ENCODE results near the gene RBM15. TPM values are rescaled to one million over a fixed set of nuclear protein-coding genes. Genes with fewer than 3 reads are reported as not detected.

Gene RBM15, protein sequence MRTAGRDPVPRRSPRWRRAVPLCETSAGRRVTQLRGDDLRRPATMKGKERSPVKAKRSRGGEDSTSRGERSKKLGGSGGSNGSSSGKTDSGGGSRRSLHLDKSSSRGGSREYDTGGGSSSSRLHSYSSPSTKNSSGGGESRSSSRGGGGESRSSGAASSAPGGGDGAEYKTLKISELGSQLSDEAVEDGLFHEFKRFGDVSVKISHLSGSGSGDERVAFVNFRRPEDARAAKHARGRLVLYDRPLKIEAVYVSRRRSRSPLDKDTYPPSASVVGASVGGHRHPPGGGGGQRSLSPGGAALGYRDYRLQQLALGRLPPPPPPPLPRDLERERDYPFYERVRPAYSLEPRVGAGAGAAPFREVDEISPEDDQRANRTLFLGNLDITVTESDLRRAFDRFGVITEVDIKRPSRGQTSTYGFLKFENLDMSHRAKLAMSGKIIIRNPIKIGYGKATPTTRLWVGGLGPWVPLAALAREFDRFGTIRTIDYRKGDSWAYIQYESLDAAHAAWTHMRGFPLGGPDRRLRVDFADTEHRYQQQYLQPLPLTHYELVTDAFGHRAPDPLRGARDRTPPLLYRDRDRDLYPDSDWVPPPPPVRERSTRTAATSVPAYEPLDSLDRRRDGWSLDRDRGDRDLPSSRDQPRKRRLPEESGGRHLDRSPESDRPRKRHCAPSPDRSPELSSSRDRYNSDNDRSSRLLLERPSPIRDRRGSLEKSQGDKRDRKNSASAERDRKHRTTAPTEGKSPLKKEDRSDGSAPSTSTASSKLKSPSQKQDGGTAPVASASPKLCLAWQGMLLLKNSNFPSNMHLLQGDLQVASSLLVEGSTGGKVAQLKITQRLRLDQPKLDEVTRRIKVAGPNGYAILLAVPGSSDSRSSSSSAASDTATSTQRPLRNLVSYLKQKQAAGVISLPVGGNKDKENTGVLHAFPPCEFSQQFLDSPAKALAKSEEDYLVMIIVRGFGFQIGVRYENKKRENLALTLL
- total RNA-seq = 23.4 TPM

DNA sequence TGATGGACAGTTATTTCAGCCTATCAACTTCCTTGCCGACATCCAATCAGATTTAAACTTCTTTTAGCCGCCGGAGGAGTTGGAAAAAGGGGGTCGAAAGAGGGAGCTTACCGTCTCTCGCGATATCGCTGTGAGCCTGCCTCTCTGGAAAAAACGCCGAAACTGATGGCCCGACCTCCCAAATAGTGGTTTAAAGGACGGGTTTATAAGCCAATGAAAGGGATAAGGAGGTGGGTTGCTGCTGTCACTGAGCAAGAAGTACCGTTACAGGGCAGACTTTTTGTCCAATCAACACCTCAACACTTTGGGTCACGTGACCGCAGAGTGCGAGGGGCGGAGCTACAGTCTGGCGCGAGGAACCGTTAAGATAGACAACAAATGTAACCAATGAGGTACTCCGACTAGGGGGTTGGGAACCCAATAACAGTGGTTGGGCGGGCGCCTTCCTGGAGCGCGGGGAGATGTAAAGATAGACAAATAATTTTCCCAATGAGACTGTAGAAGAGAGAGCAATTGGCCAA lies at the start of gene RBM15:
Gene RBM15 (plus strand): TSS at position 492 of the 521 bp plus-strand sequence. CDS start 29 bp downstream, at position 521.
- intact Hi-C loops (cut with DNase I) = loop anchor here (5.0 kb wide), 1 partner anchor 53 kb away; the partner anchor contains the start of gene SLC16A4
- peak; percentile 98 for DNase-seq (ENCODE audit: low spot score)
- ATAC-seq = peak; percentile 94

DNA sequence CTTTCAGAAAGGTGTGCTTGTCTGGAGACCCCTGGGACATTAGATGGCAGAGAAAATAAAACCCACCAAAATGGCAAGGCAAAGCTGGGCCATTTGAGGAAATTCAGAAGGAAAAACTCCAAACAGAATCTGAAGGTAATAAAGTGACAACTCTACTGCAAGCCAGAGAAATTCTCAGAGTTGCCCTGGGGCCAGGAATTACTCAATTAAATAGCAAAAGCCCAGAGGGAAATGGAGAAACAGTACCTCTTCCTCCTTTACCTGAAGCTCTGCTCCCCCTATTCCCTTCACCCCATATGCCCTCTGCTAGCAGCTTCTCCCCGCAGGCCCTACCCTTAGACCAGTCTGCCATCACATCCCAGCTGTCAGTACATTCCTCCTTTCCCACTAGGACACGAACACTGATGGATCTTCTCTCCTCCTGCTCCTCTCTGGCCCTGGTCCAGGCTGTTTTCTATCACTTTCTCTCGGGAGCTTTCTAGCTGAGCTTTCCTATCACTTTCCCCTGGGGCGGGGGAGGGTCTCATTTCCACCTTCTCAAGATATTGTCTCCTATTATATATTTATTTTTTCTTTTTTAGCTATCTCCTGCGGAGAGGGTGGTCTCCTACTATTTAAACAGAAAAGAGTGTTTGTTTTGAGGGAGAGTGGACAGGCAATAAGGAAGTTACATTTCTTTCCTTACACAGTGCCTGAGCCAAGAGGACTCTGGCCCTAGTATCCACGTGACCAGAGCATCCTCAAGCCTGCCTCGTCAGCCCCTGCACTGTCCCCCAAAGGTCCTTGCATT lies 47.7 kb upstream of the RBM15 start:
- intact Hi-C loops (cut with DNase I) = no loop called here
- DNase-seq (ENCODE audit: low spot score) = no peak
- no peak for ATAC-seq

DNA sequence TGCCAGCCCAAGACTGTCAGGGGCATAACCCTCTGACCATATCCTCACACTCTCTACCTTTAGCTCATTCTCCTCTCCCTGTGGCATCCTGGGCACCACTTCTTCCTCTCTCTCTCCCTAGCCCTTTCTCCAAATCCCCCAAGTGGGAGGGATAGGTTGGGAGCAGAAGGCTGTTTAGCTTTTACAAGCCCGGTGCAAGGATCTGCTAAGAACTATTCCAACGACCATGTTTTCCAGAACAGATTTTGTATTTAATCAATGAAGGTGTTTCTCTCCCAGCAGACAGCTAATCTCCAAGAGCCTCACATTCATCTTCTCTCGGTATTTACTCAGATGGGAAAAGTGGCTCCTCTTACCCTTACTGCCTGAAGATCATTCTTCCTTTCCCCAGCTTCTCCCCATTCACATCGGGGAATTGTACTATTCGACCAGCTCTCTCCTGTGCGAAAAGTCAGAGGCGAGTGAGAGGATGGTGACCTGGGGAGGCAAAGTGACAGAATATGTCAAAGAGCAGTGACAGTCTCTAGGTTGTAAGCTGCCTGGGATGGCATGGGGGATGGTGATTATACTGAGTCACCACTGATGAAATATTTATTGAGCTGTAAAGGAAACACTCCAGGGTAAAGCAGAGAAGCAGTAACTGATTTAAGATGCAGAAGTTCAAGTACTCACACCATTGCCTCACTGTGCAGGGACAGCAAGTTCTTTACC lies 47.0 kb upstream of the RBM15 start:
- intact Hi-C loops (cut with DNase I) = no loop called here
- ATAC-seq (no peak), DNase-seq (ENCODE audit: low spot score) (no peak)

- ATAC-seq (no peak), DNase-seq (ENCODE audit: low spot score) (no peak)
- intact Hi-C loops (cut with DNase I) = no loop called here
These were observed 45.5 kb upstream of the RBM15 start for GRCh38 chr1:110293601-110294104.

- ATAC-seq (no peak), DNase-seq (ENCODE audit: low spot score) (no peak)
- intact Hi-C loops (cut with DNase I) = no loop called here
These were observed 44.9 kb upstream of the RBM15 start for GRCh38 chr1:110294308-110294707.

DNA sequence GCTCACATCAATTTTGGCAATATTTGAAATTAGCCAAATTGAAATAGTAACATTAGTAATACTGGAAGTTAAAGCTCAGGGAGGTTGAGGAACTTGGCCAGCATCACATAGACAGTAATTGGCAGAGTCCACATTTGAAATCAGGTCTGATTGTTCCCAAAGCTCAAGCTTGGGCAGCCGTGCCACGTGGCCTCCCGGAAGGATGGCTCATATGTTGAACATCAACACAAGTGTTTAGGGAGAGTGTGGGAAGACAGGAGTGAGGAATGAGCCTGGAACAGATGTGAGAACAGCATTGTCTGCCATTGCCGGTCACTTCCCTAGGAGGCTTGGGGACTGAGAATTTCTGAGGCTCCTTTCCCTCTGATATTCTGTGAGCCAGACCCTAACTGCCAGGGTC lies 40.2 kb upstream of the RBM15 start:
- DNase-seq (ENCODE audit: low spot score) = no peak
- no peak for ATAC-seq
- intact Hi-C loops (cut with DNase I) = no loop called here

- ATAC-seq (no peak), DNase-seq (ENCODE audit: low spot score) (no peak)
- intact Hi-C loops (cut with DNase I) = no loop called here
These were observed 38.6 kb upstream of the RBM15 start for GRCh38 chr1:110300412-110301085.

DNA sequence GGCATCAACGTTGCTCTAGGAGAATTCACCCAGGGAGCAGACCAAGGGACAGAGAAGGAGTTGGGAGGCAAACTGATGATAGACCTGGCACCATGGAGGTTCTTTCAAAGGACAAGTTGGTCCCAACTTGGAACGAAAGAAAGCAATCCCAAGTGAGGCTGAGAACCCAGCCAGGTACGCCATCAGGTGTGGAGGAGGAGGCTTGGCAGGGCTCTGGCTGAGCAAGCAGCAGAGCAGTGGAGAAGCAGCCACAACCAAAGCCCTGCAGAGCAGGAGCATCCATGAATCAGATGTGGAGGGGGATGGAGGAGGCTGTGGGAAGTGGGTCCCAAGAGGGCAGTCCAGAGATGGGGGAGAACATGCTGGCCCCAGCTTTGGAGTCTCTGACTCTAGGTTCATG lies 36.3 kb upstream of the RBM15 start:
- DNase-seq (ENCODE audit: low spot score) = no peak
- ATAC-seq = no peak
- intact Hi-C loops (cut with DNase I) = no loop called here

DNA sequence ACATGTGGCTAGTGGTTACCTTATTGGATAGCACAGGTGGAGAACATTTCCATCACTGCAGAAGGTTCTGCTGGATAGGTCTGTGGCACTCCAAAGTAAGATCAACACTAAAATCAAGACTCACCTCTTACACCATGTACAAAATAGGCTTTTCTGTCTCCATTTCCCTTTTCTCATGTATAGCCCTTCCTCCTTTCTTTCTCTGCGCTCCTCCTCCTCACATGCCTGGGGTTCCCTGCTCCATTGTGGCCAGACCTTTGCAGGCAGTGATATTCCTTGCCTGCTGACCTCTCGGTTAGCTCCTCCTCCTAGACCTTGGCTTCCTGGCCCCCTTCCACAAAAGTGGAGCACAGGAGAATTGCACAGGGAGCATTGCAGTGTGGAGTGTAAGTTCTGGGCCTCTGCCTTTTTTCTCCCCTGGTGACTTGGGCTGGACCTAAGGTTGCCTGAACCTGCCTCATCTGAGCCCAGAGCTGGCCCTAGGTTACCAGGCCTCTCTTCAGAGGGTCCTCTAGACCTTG lies 33.2 kb upstream of the RBM15 start:
- intact Hi-C loops (cut with DNase I) = no loop called here
- ATAC-seq (no peak), DNase-seq (ENCODE audit: low spot score) (no peak)

DNA sequence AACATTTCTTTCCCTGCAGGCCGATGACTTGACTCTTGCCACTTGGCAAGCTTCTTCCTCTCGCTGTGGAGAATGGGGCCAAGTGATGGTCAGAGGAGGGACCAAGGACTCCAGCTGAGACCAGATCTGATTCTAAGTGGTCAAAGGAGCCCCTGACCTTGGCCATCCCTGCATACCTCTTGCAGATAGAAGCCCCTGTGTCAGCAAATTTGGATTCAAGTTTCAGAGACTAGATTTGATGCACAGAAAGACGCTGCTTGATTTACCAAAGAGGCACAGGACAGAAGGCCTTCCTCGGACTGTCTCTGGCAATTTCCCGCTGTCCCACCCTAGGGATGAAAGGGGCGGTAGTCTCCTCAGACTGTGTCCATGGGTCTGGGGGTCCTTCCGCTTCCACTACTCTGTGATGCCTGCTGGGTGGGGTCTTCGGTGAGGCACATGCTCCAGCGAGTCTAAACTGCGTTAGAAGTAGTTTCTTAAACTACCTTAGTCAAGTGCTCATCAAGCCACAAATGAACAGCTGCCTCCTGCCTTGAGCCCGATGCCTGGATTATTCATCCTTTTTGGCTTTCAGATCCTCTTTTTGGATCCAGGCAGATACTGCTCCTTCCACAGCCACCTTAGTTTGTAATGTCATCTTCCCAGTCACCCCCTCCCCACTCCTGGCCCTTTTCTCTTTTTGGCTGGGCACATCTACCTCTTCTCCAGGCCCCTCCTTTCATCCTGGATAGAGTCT lies 31.8 kb upstream of the RBM15 start:
- DNase-seq (ENCODE audit: low spot score) = no peak
- no peak for ATAC-seq
- intact Hi-C loops (cut with DNase I) = no loop called here

DNA sequence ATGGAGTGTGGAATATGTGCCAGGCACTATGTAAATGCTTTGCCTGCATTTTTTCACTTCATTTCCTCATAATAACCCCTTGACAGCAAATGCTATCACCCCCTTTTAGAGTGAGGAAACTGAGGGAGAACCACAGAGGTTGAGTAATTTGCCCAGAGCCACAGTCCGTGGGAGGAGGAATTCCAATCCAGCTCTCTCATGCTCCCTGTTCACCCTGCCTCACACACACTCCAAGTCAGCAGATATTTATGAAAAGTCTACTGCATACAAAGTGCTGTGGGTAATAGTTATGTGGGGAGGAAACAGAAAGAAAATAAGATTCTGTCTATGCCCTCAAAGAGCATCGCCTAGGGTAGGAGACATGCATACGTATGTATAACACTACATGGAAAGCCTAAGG lies 30.9 kb upstream of the RBM15 start:
- ATAC-seq (no peak), DNase-seq (ENCODE audit: low spot score) (no peak)
- intact Hi-C loops (cut with DNase I) = no loop called here

- ATAC-seq = no peak
- no peak for DNase-seq (ENCODE audit: low spot score)
- intact Hi-C loops (cut with DNase I) = no loop called here
These were observed 30.0 kb upstream of the RBM15 start for GRCh38 chr1:110309139-110309538.

- DNase-seq (ENCODE audit: low spot score) = no peak
- ATAC-seq = no peak
- intact Hi-C loops (cut with DNase I) = loop anchor here (10.0 kb wide), 1 partner anchor 145 kb away; the partner anchor contains the start of gene PROK1
These were observed 29.4 kb upstream of the RBM15 start for GRCh38 chr1:110309767-110310166.

- intact Hi-C loops (cut with DNase I) = loop anchor here (10.0 kb wide), 1 partner anchor 145 kb away; the partner anchor contains the start of gene PROK1
- no peak for DNase-seq (ENCODE audit: low spot score)
- ATAC-seq = no peak
These were observed 28.9 kb upstream of the RBM15 start for GRCh38 chr1:110310300-110310699.

DNA sequence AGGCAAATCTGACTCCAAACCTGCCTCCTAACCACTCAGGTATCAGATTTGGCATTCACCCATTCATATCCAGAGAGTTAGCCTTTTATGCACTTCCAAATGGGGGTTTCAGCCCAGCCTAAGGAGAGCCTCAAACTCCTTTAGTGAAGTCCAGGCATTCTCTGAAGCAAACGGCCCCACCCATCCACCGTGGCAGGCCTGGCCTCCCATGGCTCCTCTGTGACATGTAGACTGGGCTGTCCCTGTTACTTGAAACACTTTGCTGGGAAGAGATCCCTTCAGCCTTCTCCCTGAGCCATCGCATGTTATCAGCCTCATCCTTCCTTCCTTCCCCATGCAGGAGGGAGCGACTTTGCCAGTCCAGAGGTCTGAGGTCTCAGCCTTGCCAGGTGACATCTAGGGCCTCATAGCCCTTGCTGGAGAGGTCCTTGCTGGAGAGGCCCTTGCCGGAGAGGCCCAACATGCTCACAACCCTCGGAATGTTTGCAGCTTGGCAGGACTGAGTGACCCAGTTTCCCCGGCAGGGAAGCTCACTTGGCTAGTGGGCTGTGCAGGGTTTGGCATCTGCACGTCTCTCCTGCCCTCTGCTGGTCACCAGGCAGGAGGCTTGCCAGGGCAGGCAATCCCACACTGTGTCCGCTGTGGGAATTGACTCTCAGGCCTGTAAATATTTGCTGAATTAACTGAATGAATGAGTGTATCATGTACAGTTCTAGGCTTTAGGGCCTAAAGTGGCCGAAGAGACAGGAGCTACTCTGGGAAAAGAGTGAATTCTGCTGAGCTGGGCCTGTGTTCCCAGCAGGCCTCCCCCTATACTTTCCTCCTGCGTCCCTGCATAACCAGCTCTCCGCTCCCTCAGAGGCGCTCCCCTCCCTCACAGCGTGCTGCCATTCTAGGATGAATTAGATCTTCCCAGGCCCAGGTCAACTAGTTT lies 26.7 kb upstream of the RBM15 start:
- peak; percentile 97 for ATAC-seq
- peak; percentile 88 for DNase-seq (ENCODE audit: low spot score)
- intact Hi-C loops (cut with DNase I) = loop anchor here (1.0 to 10.0 kb wide), 2 partner anchors 106 to 142 kb away; partner anchors contain the start of gene PROK1

All from sciatic nerve (tissue), 2 donors.